Progenitor cell of endocrine pancreas (in vitro differentiated cells): Measurements from ENCODE around the gene PTPRD. TPM values are rescaled to one million over a fixed set of nuclear protein-coding genes. Genes with fewer than 3 reads are reported as not detected.

Source experiments
- DNase-seq: peaks from one replicate; pipeline ENCODE4 v3.0.0; 2021; ENCODE audit warnings: low spot score; ENCODE audit not compliant: unreplicated experiment
- H3K27ac Mint-ChIP-seq: 2 replicates; pipeline ENCODE4 v1.8.0; 2021; ENCODE audit warnings: mild to moderate bottlenecking, moderate library complexity, mixed read lengths
- H3K27me3 Mint-ChIP-seq: 2 replicates; pipeline ENCODE4 v1.8.0; 2021; ENCODE audit warnings: mixed read lengths
- H3K36me3 Mint-ChIP-seq: 2 replicates; pipeline ENCODE4 v1.8.0; 2022; ENCODE audit warnings: mixed read lengths; ENCODE audit not compliant: insufficient read depth
- H3K4me1 Mint-ChIP-seq: 2 replicates; pipeline ENCODE4 v1.8.0; 2021; ENCODE audit warnings: low read depth, mixed read lengths
- H3K4me3 Mint-ChIP-seq: 2 replicates; pipeline ENCODE4 v1.8.0; 2021; ENCODE audit warnings: low read depth, mild to moderate bottlenecking, moderate library complexity, mixed read lengths
- H3K9me3 Mint-ChIP-seq: 2 replicates; pipeline ENCODE4 v1.8.0; 2021; ENCODE audit warnings: low read depth, mixed read lengths
- total RNA-seq: library from RNA; stranded (reverse); gene quantifications from 2 replicates; pipeline ENCODE4 v1.2.1, GENCODE V29; 2021
- TF ChIP-seq, protein P1 (sequence below): fragments of 200-600 bp; sonication (generic); IDR thresholded peaks from one replicate; pipeline ENCODE4 v1.5.0; 2021; ENCODE audit warnings: antibody characterized with exemption, mild to moderate bottlenecking; ENCODE audit not compliant: unreplicated experiment

PTPRD gene
- total RNA-seq, 1 donor from 2014 or later: 124 TPM

DNA sequence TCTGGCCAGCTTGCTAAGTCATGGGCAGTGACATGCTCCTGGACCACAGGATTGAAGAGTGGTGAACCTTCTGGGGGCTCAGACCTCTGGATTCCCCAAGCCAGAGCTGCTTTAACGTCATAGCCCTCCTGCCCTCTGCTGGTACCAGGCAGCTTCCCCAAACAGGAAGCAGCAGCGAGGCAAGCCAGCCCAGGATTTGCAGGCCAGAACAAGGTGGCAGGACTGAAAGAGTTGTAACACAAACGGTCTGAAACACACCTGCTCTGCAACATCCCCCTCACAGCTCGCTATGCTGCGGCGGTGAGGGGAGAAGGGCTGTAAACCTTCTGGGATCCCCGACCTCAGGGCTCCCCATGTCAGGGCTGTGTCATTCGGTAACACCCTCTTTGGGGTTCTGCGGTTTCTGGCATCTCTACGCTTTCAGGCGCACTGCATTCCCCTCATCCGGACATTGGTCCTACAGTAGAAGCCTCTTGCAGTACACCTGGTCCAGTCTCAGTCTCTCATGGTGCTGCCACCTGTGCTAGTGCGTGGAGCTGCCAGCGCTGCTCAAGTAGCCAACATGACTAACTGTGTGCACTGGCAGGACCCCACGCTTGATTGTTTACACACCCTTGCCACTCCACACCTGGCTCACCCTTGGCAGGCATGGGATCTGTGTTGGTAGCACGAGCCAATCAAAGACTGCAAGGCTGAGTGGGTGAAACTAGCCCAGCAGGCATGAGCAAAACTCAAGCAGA, 893.3 kb downstream of the PTPRD start:
- TF ChIP-seq, protein P1, sequence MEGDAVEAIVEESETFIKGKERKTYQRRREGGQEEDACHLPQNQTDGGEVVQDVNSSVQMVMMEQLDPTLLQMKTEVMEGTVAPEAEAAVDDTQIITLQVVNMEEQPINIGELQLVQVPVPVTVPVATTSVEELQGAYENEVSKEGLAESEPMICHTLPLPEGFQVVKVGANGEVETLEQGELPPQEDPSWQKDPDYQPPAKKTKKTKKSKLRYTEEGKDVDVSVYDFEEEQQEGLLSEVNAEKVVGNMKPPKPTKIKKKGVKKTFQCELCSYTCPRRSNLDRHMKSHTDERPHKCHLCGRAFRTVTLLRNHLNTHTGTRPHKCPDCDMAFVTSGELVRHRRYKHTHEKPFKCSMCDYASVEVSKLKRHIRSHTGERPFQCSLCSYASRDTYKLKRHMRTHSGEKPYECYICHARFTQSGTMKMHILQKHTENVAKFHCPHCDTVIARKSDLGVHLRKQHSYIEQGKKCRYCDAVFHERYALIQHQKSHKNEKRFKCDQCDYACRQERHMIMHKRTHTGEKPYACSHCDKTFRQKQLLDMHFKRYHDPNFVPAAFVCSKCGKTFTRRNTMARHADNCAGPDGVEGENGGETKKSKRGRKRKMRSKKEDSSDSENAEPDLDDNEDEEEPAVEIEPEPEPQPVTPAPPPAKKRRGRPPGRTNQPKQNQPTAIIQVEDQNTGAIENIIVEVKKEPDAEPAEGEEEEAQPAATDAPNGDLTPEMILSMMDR: no peak
- no peaks in the 10 kb centered on the region for H3K36me3 Mint-ChIP-seq
- no peak overlapping the region for H3K4me3 Mint-ChIP-seq
- H3K9me3 Mint-ChIP-seq: peaks cover 8% of the 10 kb centered on the region
- DNase-seq: no peak
- H3K27ac Mint-ChIP-seq: no peak overlapping the region
- no peaks in the 10 kb centered on the region for H3K27me3 Mint-ChIP-seq
- peaks cover 1% of the 10 kb centered on the region for H3K4me1 Mint-ChIP-seq

DNA sequence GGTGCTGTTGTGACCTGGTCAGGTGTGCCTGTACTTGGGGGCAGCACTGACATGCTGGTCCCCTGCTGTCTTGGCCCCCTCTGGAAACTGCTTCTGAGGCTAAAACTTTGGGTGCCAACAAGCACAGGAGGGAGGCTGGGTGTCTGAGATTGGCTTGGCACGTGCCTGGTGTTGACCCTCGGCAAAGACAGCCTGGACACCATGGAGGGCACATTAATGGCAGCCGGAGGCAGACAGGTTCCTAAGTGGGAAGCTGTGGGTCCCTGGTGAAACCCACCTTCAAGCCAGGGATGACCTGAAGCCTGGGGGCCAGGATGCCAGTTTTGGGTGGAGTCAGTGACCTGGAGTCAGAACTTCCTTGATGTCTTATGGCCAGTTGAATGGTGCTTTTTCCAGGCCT, 894.1 kb downstream of the PTPRD start:
- Mint-ChIP-seq H3K36me3 (no peaks in the 10 kb centered on the region), H3K9me3 (peaks cover 8% of the 10 kb centered on the region), H3K4me3 (no peak overlapping the region), H3K4me1 (no peaks in the 10 kb centered on the region), H3K27me3 (no peaks in the 10 kb centered on the region), H3K27ac (no peak overlapping the region)
- DNase-seq: no peak
- TF ChIP-seq, protein P1: no peak

DNA sequence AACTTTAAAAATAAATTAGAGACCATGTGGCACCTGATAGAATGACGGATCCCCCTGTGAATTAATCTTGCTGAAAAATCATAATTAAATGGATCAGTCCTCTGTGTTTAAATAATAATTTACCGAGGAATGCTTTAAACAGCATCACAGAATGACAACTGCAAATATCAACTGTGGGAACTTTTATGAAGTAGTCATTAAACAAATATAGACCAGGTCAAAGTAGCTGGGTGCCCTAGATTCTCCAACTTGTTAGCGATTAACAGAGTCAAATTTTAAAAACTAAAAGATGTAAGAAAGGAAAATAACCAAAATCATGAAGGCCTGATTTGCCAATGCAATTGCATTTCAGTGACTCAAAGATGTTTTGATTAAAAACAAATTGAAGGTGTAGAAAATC, 933.4 kb downstream of the PTPRD start:
- no peaks in the 10 kb centered on the region for H3K9me3 Mint-ChIP-seq
- no peak overlapping the region for H3K27ac Mint-ChIP-seq
- no peaks in the 10 kb centered on the region for H3K36me3 Mint-ChIP-seq
- H3K4me3 Mint-ChIP-seq: no peak overlapping the region
- H3K27me3 Mint-ChIP-seq: peaks cover 3% of the 10 kb centered on the region
- no peak for DNase-seq
- H3K4me1 Mint-ChIP-seq: peaks cover 3% of the 10 kb centered on the region
- TF ChIP-seq, protein P1: no peak

DNA sequence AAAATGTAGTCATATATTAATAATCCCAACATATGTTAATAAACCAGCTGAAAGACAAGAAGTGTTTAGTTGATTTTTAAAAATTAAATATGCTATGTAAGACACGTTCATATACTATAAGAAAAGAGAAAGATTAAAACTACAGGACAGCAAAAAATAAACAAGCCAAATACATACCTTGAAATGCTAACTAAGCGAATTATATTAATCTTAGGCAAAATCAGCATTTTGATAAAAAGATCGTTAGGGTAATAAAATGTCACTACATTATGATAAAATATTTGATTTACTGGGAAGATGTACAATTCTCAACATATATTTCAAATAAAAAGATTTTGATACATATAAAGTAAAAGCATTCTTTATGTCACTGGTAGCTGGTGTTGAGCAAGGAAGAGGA, 938.3 kb downstream of the PTPRD start:
- no peak for DNase-seq
- no peaks in the 10 kb centered on the region for H3K27me3 Mint-ChIP-seq

DNA sequence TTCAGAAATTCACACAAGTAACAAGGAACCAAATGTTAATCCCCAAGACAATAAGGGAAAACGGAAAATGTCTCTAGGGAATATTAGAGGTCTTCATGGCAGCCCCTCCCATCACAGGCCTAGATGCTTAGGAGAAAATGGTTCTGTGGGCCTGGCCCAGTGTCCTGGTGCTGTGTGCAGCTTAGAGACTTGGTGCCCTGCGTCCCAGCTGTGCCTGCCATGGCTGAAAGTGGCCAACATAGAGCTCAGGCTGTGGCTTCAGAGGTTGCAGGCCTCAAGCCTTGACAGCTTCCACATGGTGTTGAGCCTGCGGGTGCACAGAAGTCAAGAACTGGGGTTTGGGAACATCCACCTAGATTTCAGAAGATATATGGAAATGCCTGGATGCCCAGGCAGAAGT, 942.3 kb downstream of the PTPRD start:
- TF ChIP-seq, protein P1: no peak
- no peak for DNase-seq
- Mint-ChIP-seq H3K36me3 (no peaks in the 10 kb centered on the region), H3K9me3 (no peaks in the 10 kb centered on the region), H3K27ac (no peak overlapping the region), H3K27me3 (no peaks in the 10 kb centered on the region), H3K4me3 (no peak overlapping the region), H3K4me1 (no peaks in the 10 kb centered on the region)

More for the DNA sequence above, 938.3 kb downstream of the PTPRD start:
- Mint-ChIP-seq H3K9me3 (no peaks in the 10 kb centered on the region), H3K4me1 (peaks cover 2% of the 10 kb centered on the region), H3K4me3 (no peak overlapping the region), H3K27ac (no peak overlapping the region), H3K36me3 (no peaks in the 10 kb centered on the region)
- TF ChIP-seq, protein P1: no peak
